ENCODE results near the gene LBR. TPM values are rescaled to one million over a fixed set of nuclear protein-coding genes. Genes with fewer than 3 reads are reported as not detected.
A peak's percentile ranks its signal among the peaks of the same experiment; 100 is the strongest.

The LBR gene
- total RNA-seq, 1 experiment from 2014 or later: 149 TPM

- no peak overlapping the region for H3K4me3 ChIP-seq (ENCODE audit: low read depth, low read length)
- no peaks in the 10 kb centered on the region for H3K27me3 Mint-ChIP-seq (ENCODE audit: insufficient read depth, unreplicated experiment)
- no peak for TF ChIP-seq CTCF (IDR thresholded peaks at IDR 0.05; ENCODE audit: insufficient read depth in 1 of 2, low read depth in 1 of 2, low read length in 1 of 2, severe bottlenecking in 1 of 2, unreplicated experiment in 1 of 2)
- no peaks in the 10 kb centered on the region; the same call in 1 of the 2 replicates for H3K27me3 ChIP-seq (replicated peaks; ENCODE audit: control insufficient read depth, insufficient read depth, low read length)
- no peaks in the 10 kb centered on the region for H3K9me3 ChIP-seq
- H3K36me3 Mint-ChIP-seq (ENCODE audit: insufficient read depth, unreplicated experiment): no peaks in the 10 kb centered on the region
- POLR2A ChIA-PET: interaction anchor here (0.6 kb wide), 2 partner anchors 8 to 88 kb away, joined by 3 read pairs; no protein-coding TSS in a partner anchor
- peak in 1 of 2 experiments; percentile 42 for DNase-seq
- no peaks in the 10 kb centered on the region for H3K9me3 Mint-ChIP-seq (ENCODE audit: unreplicated experiment)
- H3K27ac Mint-ChIP-seq (ENCODE audit: unreplicated experiment): peak overlapping the region; percentile 77
- peaks cover 31% of the 10 kb centered on the region for H3K4me1 ChIP-seq
- peaks cover 21% of the 10 kb centered on the region for H3K4me1 Mint-ChIP-seq (ENCODE audit: low read depth, unreplicated experiment)
- H3K4me3 Mint-ChIP-seq (ENCODE audit: unreplicated experiment): no peak overlapping the region
- intact Hi-C loops (cut with micrococcal nuclease; ENCODE audit: unreplicated experiment): loop anchor here (1.0 kb wide), 1 partner anchor 12 kb away; the partner anchor contains the start of gene LBR
- TSS peak; percentile 90 for BruUV-seq (replicated peaks)
- CTCF ChIA-PET: interaction anchor here (0.6 to 2.8 kb wide), 8 partner anchors 11 to 483 kb away, joined by 3 to 14 read pairs (median 4); partner anchors contain the start of genes LBR and PYCR2
- H3K36me3 ChIP-seq (ENCODE audit: control insufficient read depth, insufficient read depth, low read length): no peaks in the 10 kb centered on the region
Observed at GRCh38 chr1:225440380-225441221, 12.8 kb upstream of the LBR start.

GRCh38 chr1:225437710-225438437 is 10.0 kb upstream of the LBR start:
- TF ChIP-seq CTCF (IDR thresholded peaks at IDR 0.05; ENCODE audit: insufficient read depth in 1 of 2, low read depth in 1 of 2, low read length in 1 of 2, severe bottlenecking in 1 of 2, unreplicated experiment in 1 of 2): peak; percentile 17 to 36
- H3K4me1 ChIP-seq: peaks cover 31% of the 10 kb centered on the region
- no peak overlapping the region for H3K4me3 ChIP-seq (ENCODE audit: low read depth, low read length)
- H3K36me3 ChIP-seq (ENCODE audit: control insufficient read depth, insufficient read depth, low read length): no peaks in the 10 kb centered on the region
- no peaks in the 10 kb centered on the region; the same call in 1 of the 2 replicates for H3K27me3 ChIP-seq (replicated peaks; ENCODE audit: control insufficient read depth, insufficient read depth, low read length)
- ChIA-PET CTCF (interaction anchor here (0.9 kb wide), 1 partner anchor 19 kb away, joined by 4 read pairs; no protein-coding TSS in a partner anchor), POLR2A (no interaction called here)
- intact Hi-C loops (cut with micrococcal nuclease; ENCODE audit: unreplicated experiment): no loop called here
- Mint-ChIP-seq H3K4me3 (ENCODE audit: unreplicated experiment) (no peak overlapping the region), H3K4me1 (ENCODE audit: low read depth, unreplicated experiment) (peaks cover 19% of the 10 kb centered on the region), H3K27me3 (ENCODE audit: insufficient read depth, unreplicated experiment) (no peaks in the 10 kb centered on the region), H3K9me3 (ENCODE audit: unreplicated experiment) (no peaks in the 10 kb centered on the region), H3K27ac (ENCODE audit: unreplicated experiment) (no peak overlapping the region), H3K36me3 (ENCODE audit: insufficient read depth, unreplicated experiment) (no peaks in the 10 kb centered on the region)
- no TSS peak for BruUV-seq (replicated peaks)
- no peaks in the 10 kb centered on the region for H3K9me3 ChIP-seq
- DNase-seq: no peak

GRCh38 chr1:225435957-225436392 is 8.1 kb upstream of the LBR start:
- TF ChIP-seq CTCF (IDR thresholded peaks at IDR 0.05; ENCODE audit: insufficient read depth in 1 of 2, low read depth in 1 of 2, low read length in 1 of 2, severe bottlenecking in 1 of 2, unreplicated experiment in 1 of 2): no peak
- Histone ChIP-seq H3K36me3 (ENCODE audit: control insufficient read depth, insufficient read depth, low read length) (no peaks in the 10 kb centered on the region), H3K9me3 (no peaks in the 10 kb centered on the region), H3K27me3 (replicated peaks; ENCODE audit: control insufficient read depth, insufficient read depth, low read length) (no peaks in the 10 kb centered on the region; the same call in 1 of the 2 replicates), H3K4me1 (peaks cover 17% of the 10 kb centered on the region), H3K4me3 (ENCODE audit: low read depth, low read length) (no peak overlapping the region)
- no peak overlapping the region for H3K4me3 Mint-ChIP-seq (ENCODE audit: unreplicated experiment)
- no peaks in the 10 kb centered on the region for H3K36me3 Mint-ChIP-seq (ENCODE audit: insufficient read depth, unreplicated experiment)
- no peak for DNase-seq
- POLR2A ChIA-PET: no interaction called here
- intact Hi-C loops (cut with micrococcal nuclease; ENCODE audit: unreplicated experiment): no loop called here
- BruUV-seq (replicated peaks): no TSS peak
- no peaks in the 10 kb centered on the region for H3K9me3 Mint-ChIP-seq (ENCODE audit: unreplicated experiment)
- peaks cover 11% of the 10 kb centered on the region for H3K4me1 Mint-ChIP-seq (ENCODE audit: low read depth, unreplicated experiment)
- H3K27me3 Mint-ChIP-seq (ENCODE audit: insufficient read depth, unreplicated experiment): no peaks in the 10 kb centered on the region
- H3K27ac Mint-ChIP-seq (ENCODE audit: unreplicated experiment): no peak overlapping the region
- CTCF ChIA-PET: no interaction called here

Measured in Caco-2 (cell line).